Measurements from ENCODE around the gene KLHDC2. TPM values are rescaled to one million over a fixed set of nuclear protein-coding genes. Genes with fewer than 3 reads are reported as not detected.
"Not testable (repeated sequence)": the region's sequence is repeated elsewhere in the genome, so short reads cannot be mapped to it uniquely, and the experiment has no call there.

KLHDC2 gene
- total RNA-seq, 4 donors from 2014 or later = 101 to 165 (median 133) TPM

GRCh38 chr14:49796025-49796424 is 28.1 kb downstream of the KLHDC2 start:
- DNase-seq = no peak
- Histone ChIP-seq H3K9me3 (no peaks in the 10 kb centered on the region), H3K27ac (no peak overlapping the region), H3K36me3 (peaks cover 47 to 59% of the 10 kb centered on the region in 2 donors), H3K4me1 (no peaks in the 10 kb centered on the region), H3K27me3 (no peaks in the 10 kb centered on the region), H3K4me3 (replicated peaks in 1 of 3) (no peak overlapping the region)
- 93 to 99% methylated on average over 2 of the region's 2 CpGs for WGBS, 2 donors
- TF ChIP-seq POLR2A (IDR thresholded peaks at IDR 0.05) (no peak), CTCF (IDR thresholded peaks at IDR 0.05) (no peak)
- intact Hi-C loops (cut with DNase I) = no loop called here

GRCh38 chr14:49808780-49809179 is 40.8 kb downstream of the KLHDC2 start:
- Histone ChIP-seq H3K4me1 (no peaks in the 10 kb centered on the region), H3K4me3 (replicated peaks in 1 of 3) (no peak overlapping the region), H3K36me3 (peaks cover 37 to 38% of the 10 kb centered on the region in 2 donors), H3K27ac (no peak overlapping the region), H3K9me3 (no peaks in the 10 kb centered on the region), H3K27me3 (no peaks in the 10 kb centered on the region)
- no peak for TF ChIP-seq POLR2A (IDR thresholded peaks at IDR 0.05)
- no peak for TF ChIP-seq CTCF (IDR thresholded peaks at IDR 0.05)
- WGBS, 2 donors = 0 to 2% methylated on average over 1 of the region's 1 CpG
- intact Hi-C loops (cut with DNase I) = no loop called here
- DNase-seq = no peak

GRCh38 chr14:49816118-49816517 is 48.2 kb downstream of the KLHDC2 start:
- H3K9me3 ChIP-seq; intact Hi-C loops (cut with DNase I); H3K4me3 ChIP-seq (replicated peaks in 1 of 3); DNase-seq; H3K4me1 ChIP-seq; H3K27ac ChIP-seq; H3K27me3 ChIP-seq: not testable (repeated sequence)
- peaks cover 52 to 59% of the 10 kb centered on the region in 2 donors for H3K36me3 ChIP-seq
- WGBS, 2 donors = 99% methylated on average over 2 of the region's 2 CpGs

DNA sequence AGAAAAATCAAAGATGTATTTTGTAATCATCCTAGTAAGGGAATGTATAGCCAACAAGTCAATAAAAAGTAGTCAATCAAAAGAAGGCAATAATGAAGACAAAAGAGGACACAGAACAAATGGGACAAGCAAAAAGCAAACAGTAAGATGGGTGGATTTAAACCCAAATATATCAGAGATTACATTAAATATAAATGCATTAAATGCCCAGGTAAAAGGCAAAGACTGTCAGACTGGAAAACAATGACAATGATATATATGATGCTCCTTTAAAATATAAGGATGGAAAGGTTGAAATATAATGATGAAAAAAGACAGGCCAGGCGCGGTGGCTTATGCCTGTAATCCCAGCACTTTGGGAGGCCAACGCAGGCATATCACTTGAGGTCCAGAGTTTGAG is 48.9 kb downstream of the KLHDC2 start:
- H3K9me3 ChIP-seq = no peaks in the 10 kb centered on the region
- intact Hi-C loops (cut with DNase I) = no loop called here
- no peak overlapping the region for H3K4me3 ChIP-seq (replicated peaks in 1 of 3)
- no peak for TF ChIP-seq CTCF (IDR thresholded peaks at IDR 0.05)
- no peak for TF ChIP-seq POLR2A (IDR thresholded peaks at IDR 0.05)
- H3K27ac ChIP-seq = no peak overlapping the region
- H3K27me3 ChIP-seq = no peaks in the 10 kb centered on the region
- H3K36me3 ChIP-seq = peaks cover 45 to 59% of the 10 kb centered on the region in 2 donors
- no peaks in the 10 kb centered on the region for H3K4me1 ChIP-seq
- 97% methylated on average over 3 of the region's 3 CpGs for WGBS, 2 donors
- no peak for DNase-seq

GRCh38 chr14:49820176-49820575 is 52.2 kb downstream of the KLHDC2 start:
- no peak for DNase-seq
- 97 to 98% methylated on average over 12 of the region's 12 CpGs for WGBS, 2 donors
- Histone ChIP-seq H3K4me3 (replicated peaks in 1 of 3) (no peak overlapping the region), H3K4me1 (no peaks in the 10 kb centered on the region), H3K27me3 (no peaks in the 10 kb centered on the region), H3K36me3 (peaks cover 57 to 70% of the 10 kb centered on the region in 2 donors), H3K9me3 (no peaks in the 10 kb centered on the region), H3K27ac (no peak overlapping the region)
- TF ChIP-seq CTCF (IDR thresholded peaks at IDR 0.05) (no peak), POLR2A (IDR thresholded peaks at IDR 0.05) (no peak)
- intact Hi-C loops (cut with DNase I) = no loop called here

GRCh38 chr14:49828640-49829039 is 60.7 kb downstream of the KLHDC2 start:
- TF ChIP-seq POLR2A (IDR thresholded peaks at IDR 0.05) (no peak), CTCF (IDR thresholded peaks at IDR 0.05) (no peak)
- H3K27ac ChIP-seq = no peak overlapping the region

More at GRCh38 chr14:49828640-49829039, 60.7 kb downstream of the KLHDC2 start:
- intact Hi-C loops (cut with DNase I) = no loop called here
- Histone ChIP-seq H3K9me3 (no peaks in the 10 kb centered on the region), H3K27me3 (no peaks in the 10 kb centered on the region), H3K4me1 (no peaks in the 10 kb centered on the region), H3K36me3 (peaks cover 61 to 71% of the 10 kb centered on the region in 2 donors), H3K4me3 (replicated peaks in 1 of 3) (no peak overlapping the region)
- no peak for DNase-seq
- WGBS, 2 donors = 91 to 95% methylated on average over 2 of the region's 2 CpGs

Data from thyroid gland (tissue), 4 donors.